B cell (primary cell): Measurements from ENCODE around the gene ZNF330. TPM values are rescaled to one million over a fixed set of nuclear protein-coding genes. Genes with fewer than 3 reads are reported as not detected.

Experiments used
- ATAC-seq: fragments of 200-7000 bp; cut with Tn5 transposase; one replicate; pipeline ENCODE4 v1.10.0; 2021; ENCODE audit warnings: low read depth, mild to moderate bottlenecking, moderate number of reproducible peaks, moderate library complexity
- CTCF ChIA-PET: fragments of 350-600 bp; sonication (Branson Sonifier 250); formaldehyde crosslinking; loops from one replicate; lab custom pipeline; 2021; ENCODE audit warnings: antibody characterized with exemption, inconsistent platforms; lab: Charles Lee
- POLR2A ChIA-PET: fragments of 350-600 bp; sonication (Branson Sonifier 250); formaldehyde crosslinking; loops from one replicate; lab custom pipeline; 2021; ENCODE audit warnings: antibody characterized with exemption; lab: Charles Lee
- DNase-seq: peaks from one replicate; pipeline ENCODE4 v3.0.0; 2013
- H2AFZ ChIP-seq: 2 replicates; pipeline ENCODE4 v1.6.1; 2012; ENCODE audit warnings: mild to moderate bottlenecking, low read depth, low read length; ENCODE audit not compliant: insufficient read depth, poor library complexity, severe bottlenecking
- H3K27ac ChIP-seq, 2 donors: 1 replicate in 1 of 2; 2 replicates in 1 of 2; pipeline ENCODE4 v1.5.1; 2012 to 2013; ENCODE audit warnings: low read length in 2 of 2, mild to moderate bottlenecking in 2 of 2, moderate library complexity in 1 of 2
- H3K27me3 ChIP-seq, 4 experiments: fragments of 200-600 bp in 1 of 4; sonication (generic) in 1 of 4; replicated peaks in 1 of 4; 1 replicate in 2 of 4; 2 replicates in 2 of 4; pipeline versions ENCODE4 v1.6.1 to v1.7.0; 2013 to 2016; ENCODE audit warnings: low read length in 3 of 4, mild to moderate bottlenecking in 2 of 4, mixed read lengths in 1 of 4, moderate library complexity in 1 of 4; ENCODE audit not compliant: insufficient read depth in 4 of 4, control insufficient read depth in 3 of 4; ENCODE audit errors: control extremely low read depth in 1 of 4
- H3K36me3 ChIP-seq, 2 experiments: replicated peaks in 1 of 2; 1 replicate in 1 of 2; 2 replicates in 1 of 2; pipeline versions ENCODE4 v1.6.1 to v1.7.1; 2013; ENCODE audit warnings: low read length in 1 of 2; ENCODE audit not compliant: insufficient read depth in 2 of 2, control insufficient read depth in 1 of 2; ENCODE audit errors: control extremely low read depth in 1 of 2, extremely low read depth in 1 of 2
- H3K4me1 ChIP-seq, 2 donors: fragments of 200-600 bp in 1 of 2; sonication (generic) in 1 of 2; 1 replicate in 1 of 2; 2 replicates in 1 of 2; pipeline versions ENCODE4 v1.5.1 to v1.6.1; 2013 to 2017; ENCODE audit warnings: low read length in 2 of 2; ENCODE audit not compliant: control insufficient read depth in 2 of 2, insufficient read depth in 2 of 2
- H3K4me2 ChIP-seq: replicated peaks from 2 replicates; pipeline ENCODE3; 2012; ENCODE audit warnings: mild to moderate bottlenecking, low read depth, low read length; ENCODE audit not compliant: poor library complexity, severe bottlenecking
- H3K4me3 ChIP-seq, 5 experiments: fragments of 200-600 bp in 1 of 5; sonication (generic) in 1 of 5; 1 replicate in 3 of 5; 2 replicates in 2 of 5; pipeline versions ENCODE4 v1.5.1 to v1.7.0; 2011 to 2016; ENCODE audit warnings: low read length in 4 of 5, mild to moderate bottlenecking in 4 of 5, low read depth in 2 of 5, control low read depth in 1 of 5, moderate library complexity in 1 of 5; ENCODE audit not compliant: insufficient read depth in 1 of 5; ENCODE audit errors: control extremely low read depth in 1 of 5, extremely low read depth in 1 of 5
- H3K79me2 ChIP-seq: fragments of 200-600 bp; sonication (generic); one replicate; pipeline ENCODE4 v1.6.0; 2016; ENCODE audit warnings: low read length; ENCODE audit not compliant: control insufficient read depth, insufficient read depth
- H3K9ac ChIP-seq: fragments of 200-600 bp; sonication (generic); 2 replicates; pipeline ENCODE4 v1.6.1; 2017; ENCODE audit warnings: mild to moderate bottlenecking, low read length, moderate library complexity
- H3K9me3 ChIP-seq, 3 donors: one replicate each; pipeline versions ENCODE4 v1.6.1 to v1.7.1; 2013; ENCODE audit warnings: low read length in 2 of 3; ENCODE audit not compliant: control insufficient read depth in 2 of 3, insufficient read depth in 1 of 3; ENCODE audit errors: control extremely low read depth in 1 of 3
- H4K20me1 ChIP-seq: 2 replicates; pipeline ENCODE4 v1.6.0; 2012; ENCODE audit warnings: mild to moderate bottlenecking, low read length; ENCODE audit not compliant: insufficient read depth, control insufficient read depth, poor library complexity, severe bottlenecking
- H3K27ac Mint-ChIP-seq: one replicate; pipeline ENCODE4 v1.8.0; 2021; ENCODE audit warnings: mixed read lengths
- H3K27me3 Mint-ChIP-seq: one replicate; pipeline ENCODE4 v1.8.0; 2021; ENCODE audit warnings: mixed read lengths
- H3K4me1 Mint-ChIP-seq: one replicate; pipeline ENCODE4 v1.8.0; 2021; ENCODE audit warnings: mixed read lengths
- H3K4me3 Mint-ChIP-seq: one replicate; pipeline ENCODE4 v1.8.0; 2021; ENCODE audit warnings: mixed read lengths
- H3K9me3 Mint-ChIP-seq: one replicate; pipeline ENCODE4 v1.8.0; 2022; ENCODE audit warnings: mixed read lengths; ENCODE audit not compliant: insufficient read depth
- EZH2 ChIP-seq: IDR thresholded peaks from 2 replicates; pipeline ENCODE4 v1.6.1; 2012; ENCODE audit warnings: borderline replicate concordance, low read depth, mild to moderate bottlenecking, moderate library complexity, low read length; ENCODE audit not compliant: insufficient read depth, poor library complexity, severe bottlenecking
- WGBS: methylation state at CpG from one replicate; pipeline ENCODE4 v1.1.5; 2013; ENCODE audit warnings: missing lambda C conversion rate; ENCODE audit not compliant: insufficient coverage; 5-methylcytosine and 5-hydroxymethylcytosine counted together
- intact Hi-C: fragments of 100-400 bp; cut with micrococcal nuclease; formaldehyde crosslinking; loops from one replicate; pipeline ENCODE4 v1.10.0; 2022
- polyA plus RNA-seq: library from polyadenylated mRNA; depleted of rRNA; stranded (reverse); fragments of >200 nt; gene quantifications from 2 replicates; pipeline ENCODE4 v1.2.3, GENCODE V29; 2012
- total RNA-seq, 2 donors: library from RNA; stranded (reverse); fragments of 120-200 nt in 1 of 2; gene quantifications; 1 replicate in 1 of 2; 2 replicates in 1 of 2; pipeline versions ENCODE4 v1.2.3 to v1.2.4, GENCODE V29; 2013 to 2022
- TF ChIP-seq, protein P1 (sequence below): fragments of 200-600 bp; IDR thresholded peaks from one replicate; pipeline ENCODE4 v1.8.0; 2022; ENCODE audit warnings: antibody characterized with exemption, mild to moderate bottlenecking

The ZNF330 gene
- total and polyA plus RNA-seq, 2 donors (not counting 1 experiment from before 2014, with no cell fraction given) = 16.5 to 29.4 TPM

DNA sequence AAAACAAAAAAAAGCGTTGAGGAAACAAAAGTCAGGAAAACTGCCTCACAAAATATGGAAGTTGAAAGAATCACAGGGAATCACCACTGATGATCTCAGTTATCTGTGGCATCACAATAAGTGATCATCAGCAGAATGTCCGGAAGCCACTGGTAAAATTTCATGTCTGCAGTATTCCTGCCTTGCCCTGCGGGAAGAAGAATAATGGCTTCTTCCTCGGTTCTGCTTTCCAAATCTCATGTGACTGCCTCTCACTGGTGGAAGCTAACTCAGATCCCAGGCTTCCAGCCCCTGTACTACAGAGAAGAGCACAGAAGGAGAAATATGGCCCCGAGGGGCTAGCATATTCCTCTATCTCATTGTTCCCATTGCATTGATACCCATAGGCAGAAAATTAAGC lies 12.7 kb upstream of the ZNF330 start:
- no peaks in the 10 kb centered on the region for H3K4me1 Mint-ChIP-seq
- Histone ChIP-seq H3K36me3 (no peaks in the 10 kb centered on the region), H3K4me1 (no peaks in the 10 kb centered on the region), H3K9me3 (no peaks in the 10 kb centered on the region), H3K79me2 (no peaks in the 10 kb centered on the region), H3K27me3 (peaks cover 0 to under 1% (median 0%) of the 10 kb centered on the region in 4 experiments), H3K4me2 (no peak overlapping the region), H3K27ac (no peak overlapping the region), H3K9ac (no peak overlapping the region), H2AFZ (no peak overlapping the region), H3K4me3 (no peak overlapping the region), H4K20me1 (no peaks in the 10 kb centered on the region)
- WGBS = 36% methylated on average over 2 of the region's 5 CpGs
- peaks cover 18% of the 10 kb centered on the region for H3K27me3 Mint-ChIP-seq
- no peak for ATAC-seq
- ChIA-PET CTCF (no interaction called here), POLR2A (no interaction called here)
- intact Hi-C loops = no loop called here
- DNase-seq = no peak
- no peak overlapping the region for H3K27ac Mint-ChIP-seq
- no peak overlapping the region for H3K4me3 Mint-ChIP-seq
- TF ChIP-seq, protein P1, sequence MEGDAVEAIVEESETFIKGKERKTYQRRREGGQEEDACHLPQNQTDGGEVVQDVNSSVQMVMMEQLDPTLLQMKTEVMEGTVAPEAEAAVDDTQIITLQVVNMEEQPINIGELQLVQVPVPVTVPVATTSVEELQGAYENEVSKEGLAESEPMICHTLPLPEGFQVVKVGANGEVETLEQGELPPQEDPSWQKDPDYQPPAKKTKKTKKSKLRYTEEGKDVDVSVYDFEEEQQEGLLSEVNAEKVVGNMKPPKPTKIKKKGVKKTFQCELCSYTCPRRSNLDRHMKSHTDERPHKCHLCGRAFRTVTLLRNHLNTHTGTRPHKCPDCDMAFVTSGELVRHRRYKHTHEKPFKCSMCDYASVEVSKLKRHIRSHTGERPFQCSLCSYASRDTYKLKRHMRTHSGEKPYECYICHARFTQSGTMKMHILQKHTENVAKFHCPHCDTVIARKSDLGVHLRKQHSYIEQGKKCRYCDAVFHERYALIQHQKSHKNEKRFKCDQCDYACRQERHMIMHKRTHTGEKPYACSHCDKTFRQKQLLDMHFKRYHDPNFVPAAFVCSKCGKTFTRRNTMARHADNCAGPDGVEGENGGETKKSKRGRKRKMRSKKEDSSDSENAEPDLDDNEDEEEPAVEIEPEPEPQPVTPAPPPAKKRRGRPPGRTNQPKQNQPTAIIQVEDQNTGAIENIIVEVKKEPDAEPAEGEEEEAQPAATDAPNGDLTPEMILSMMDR = no peak
- TF ChIP-seq EZH2 = no peak
- H3K9me3 Mint-ChIP-seq = no peaks in the 10 kb centered on the region

DNA sequence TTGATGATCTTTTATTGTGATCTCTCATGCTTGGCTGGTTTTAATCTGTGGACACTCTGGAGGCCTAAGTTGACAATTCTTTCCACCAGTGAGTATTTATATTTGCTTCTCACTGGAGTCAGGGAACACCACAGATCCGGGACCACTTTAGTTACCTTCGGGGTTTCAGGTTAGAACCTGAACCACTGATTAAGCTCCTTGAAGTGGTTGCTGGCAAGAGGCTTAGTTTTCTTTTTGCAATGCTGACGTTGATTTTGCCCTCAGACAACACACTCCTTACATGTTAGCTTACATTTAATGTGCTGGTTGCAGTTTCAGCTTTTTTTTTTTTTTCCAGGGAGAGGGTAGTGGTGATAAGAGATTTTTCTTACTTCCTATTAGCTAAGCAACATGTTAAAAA lies 10.5 kb upstream of the ZNF330 start:
- Histone ChIP-seq H3K9me3 (no peaks in the 10 kb centered on the region), H3K27ac (no peak overlapping the region), H4K20me1 (no peaks in the 10 kb centered on the region), H3K79me2 (no peaks in the 10 kb centered on the region), H3K4me3 (no peak overlapping the region), H3K9ac (no peak overlapping the region), H3K4me2 (no peak overlapping the region), H2AFZ (no peak overlapping the region), H3K27me3 (peaks cover 0 to 4% (median 0%) of the 10 kb centered on the region in 4 experiments), H3K36me3 (no peaks in the 10 kb centered on the region), H3K4me1 (no peaks in the 10 kb centered on the region)
- DNase-seq (no peak), ATAC-seq (no peak)
- Mint-ChIP-seq H3K4me3 (no peak overlapping the region), H3K27ac (no peak overlapping the region), H3K27me3 (peaks cover 28% of the 10 kb centered on the region), H3K9me3 (no peaks in the 10 kb centered on the region), H3K4me1 (no peaks in the 10 kb centered on the region)
- WGBS = no CpG with 5 or more reads among the region's 3 CpGs
- TF ChIP-seq, protein P1 = no peak
- no peak for TF ChIP-seq EZH2
- intact Hi-C loops = no loop called here
- ChIA-PET CTCF (no interaction called here), POLR2A (no interaction called here)
